ENCODE data around the gene ST6GALNAC4.

Gene ST6GALNAC4

GRCh38 chr9:127928676-127929624, 12.1 kb upstream of the ST6GALNAC4 start:
- no peak for DNase-seq

GRCh38 chr9:127927988-127928675, 11.3 kb upstream of the ST6GALNAC4 start:
- no peak for DNase-seq

GRCh38 chr9:127927201-127927987, 10.6 kb upstream of the ST6GALNAC4 start:
- peak; percentile 86 for DNase-seq

- DNase-seq = no peak
Measured at GRCh38 chr9:127926906-127927200, 10.0 kb upstream of the ST6GALNAC4 start.

GRCh38 chr9:127925959-127926905, 9.4 kb upstream of the ST6GALNAC4 start:
- no peak for DNase-seq

GRCh38 chr9:127924736-127925444, 8.0 kb upstream of the ST6GALNAC4 start:
- no peak for DNase-seq

- no peak for DNase-seq
Measured at GRCh38 chr9:127923771-127924170, 6.9 kb upstream of the ST6GALNAC4 start.

GRCh38 chr9:127923046-127923445, 6.2 kb upstream of the ST6GALNAC4 start:
- DNase-seq = no peak

GRCh38 chr9:127921557-127922120, 4.8 kb upstream of the ST6GALNAC4 start:
- DNase-seq = peak; percentile 83

- DNase-seq = no peak
Measured at GRCh38 chr9:127920794-127921193, 4.0 kb upstream of the ST6GALNAC4 start.

- no peak for DNase-seq
Measured at GRCh38 chr9:127919253-127919815, 2.5 kb upstream of the ST6GALNAC4 start.

- DNase-seq = no peak
Measured at GRCh38 chr9:127918183-127919107, 1.6 kb upstream of the ST6GALNAC4 start.

- no peak for DNase-seq
Measured at GRCh38 chr9:127917603-127918002, 762 bp upstream of the ST6GALNAC4 start.

- DNase-seq = peak; percentile 57
Measured at GRCh38 chr9:127915801-127916719, 781 bp downstream of the ST6GALNAC4 start.

GRCh38 chr9:127915325-127915752, 1.5 kb downstream of the ST6GALNAC4 start:
- DNase-seq = no peak

- DNase-seq = no peak
Measured at GRCh38 chr9:127913682-127914081, 3.2 kb downstream of the ST6GALNAC4 start.

GRCh38 chr9:127912882-127913281, 4.0 kb downstream of the ST6GALNAC4 start:
- DNase-seq = no peak

GRCh38 chr9:127912296-127912695, 4.5 kb downstream of the ST6GALNAC4 start:
- no peak for DNase-seq
